Activated naive CD8-positive, alpha-beta T cell treated with anti-CD3 and anti-CD28 coated beads for 36 hours (primary cell): ENCODE data around the gene MYCBP2. TPM values are rescaled to one million over a fixed set of nuclear protein-coding genes. Genes with fewer than 3 reads are reported as not detected.
"Not testable (repeated sequence)": the region's sequence is repeated elsewhere in the genome, so short reads cannot be mapped to it uniquely, and the experiment has no call there.

Source experiments
- DNase-seq: peaks from one replicate; pipeline ENCODE4 v3.0.0; 2021
- H3K27ac Mint-ChIP-seq: one replicate; pipeline ENCODE4 v1.8.0; 2022; ENCODE audit warnings: mild to moderate bottlenecking, moderate library complexity, mixed read lengths
- H3K27me3 Mint-ChIP-seq: one replicate; pipeline ENCODE4 v1.8.0; 2022; ENCODE audit warnings: mild to moderate bottlenecking, mixed read lengths
- H3K36me3 Mint-ChIP-seq: one replicate; pipeline ENCODE4 v1.8.0; 2021; ENCODE audit warnings: mild to moderate bottlenecking, mixed read lengths
- H3K4me1 Mint-ChIP-seq: one replicate; pipeline ENCODE4 v1.8.0; 2021; ENCODE audit warnings: mixed read lengths
- H3K4me3 Mint-ChIP-seq: one replicate; pipeline ENCODE4 v1.8.0; 2022; ENCODE audit warnings: mild to moderate bottlenecking, moderate library complexity, mixed read lengths
- H3K9me3 Mint-ChIP-seq: one replicate; pipeline ENCODE4 v1.8.0; 2022; ENCODE audit warnings: mixed read lengths
- total RNA-seq, 2 experiments: library from RNA; stranded (reverse); gene quantifications; one replicate each; pipeline ENCODE4 v1.2.3, GENCODE V29; 2021

Gene MYCBP2
- total RNA-seq, 2 experiments from 2014 or later = 89.5 to 94.2 TPM

DNA sequence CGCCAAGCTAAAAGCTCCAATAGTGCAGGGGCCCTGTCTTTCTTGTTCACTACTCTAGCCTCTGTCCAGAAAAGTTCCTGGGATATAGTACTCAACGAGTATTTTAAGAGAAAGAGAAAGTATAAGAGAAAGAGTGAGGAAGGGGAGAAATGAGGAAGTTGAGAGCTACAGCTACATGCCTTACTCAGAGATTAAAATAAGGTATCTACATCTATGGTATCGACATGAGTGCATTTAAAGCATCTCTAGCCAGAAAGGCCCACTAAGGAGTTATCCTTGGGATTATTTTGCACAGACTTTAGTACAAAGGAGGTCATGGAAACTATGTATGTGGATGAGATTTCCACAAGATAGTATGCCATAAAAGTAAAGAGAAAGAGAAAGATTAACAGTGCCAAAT, 28.5 kb downstream of the MYCBP2 start:
- H3K9me3 Mint-ChIP-seq = no peaks in the 10 kb centered on the region
- H3K36me3 Mint-ChIP-seq = peaks cover 39% of the 10 kb centered on the region
- peak overlapping the region; percentile 4 for H3K27ac Mint-ChIP-seq
- H3K4me1 Mint-ChIP-seq = peaks cover 54% of the 10 kb centered on the region
- DNase-seq = no peak
- no peak overlapping the region for H3K4me3 Mint-ChIP-seq
- H3K27me3 Mint-ChIP-seq = no peaks in the 10 kb centered on the region

DNA sequence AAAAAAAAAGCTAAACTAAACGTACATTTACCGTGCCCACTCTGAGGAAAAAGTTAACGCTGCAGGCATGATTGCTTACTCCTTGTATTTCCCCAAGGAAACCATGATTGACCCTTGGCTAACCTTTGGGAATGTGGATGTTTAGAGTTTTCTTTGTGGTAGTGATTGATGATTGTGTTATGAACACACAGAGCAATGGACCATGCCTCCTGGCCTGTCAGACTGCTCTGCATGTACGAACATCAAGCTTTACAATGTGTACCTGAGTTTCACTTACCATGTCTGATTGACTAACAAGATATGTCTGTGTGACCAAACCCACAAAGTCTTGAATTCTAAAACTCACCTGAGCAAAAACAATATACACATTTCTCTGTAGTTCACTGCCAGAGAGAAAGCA, 35.1 kb downstream of the MYCBP2 start:
- Mint-ChIP-seq H3K27ac (peak overlapping the region; percentile 84), H3K9me3 (peaks cover 11% of the 10 kb centered on the region), H3K27me3 (no peaks in the 10 kb centered on the region), H3K36me3 (peaks cover 73% of the 10 kb centered on the region), H3K4me3 (no peak overlapping the region), H3K4me1 (peaks cover 45% of the 10 kb centered on the region)
- no peak for DNase-seq

DNA sequence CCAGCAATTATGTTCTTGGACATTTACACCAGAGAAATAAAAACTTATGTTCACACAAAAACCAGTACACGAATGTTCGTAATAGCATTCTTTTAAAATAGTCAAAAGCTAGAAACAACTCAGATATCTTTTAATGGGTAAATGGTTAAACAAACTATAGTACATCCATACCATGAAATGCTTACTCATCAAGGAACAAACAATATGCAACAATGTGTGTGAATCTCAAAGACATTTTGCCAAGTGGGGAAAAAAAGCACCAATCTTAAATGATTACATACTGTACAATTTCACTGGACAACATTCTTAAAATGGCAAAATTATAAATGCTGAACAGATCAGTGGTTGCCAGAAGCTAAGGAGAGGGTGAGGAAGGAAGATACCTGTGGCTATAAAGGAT, 36.6 kb downstream of the MYCBP2 start:
- DNase-seq = no peak
- Mint-ChIP-seq H3K4me1 (peaks cover 43% of the 10 kb centered on the region), H3K27me3 (no peaks in the 10 kb centered on the region), H3K4me3 (no peak overlapping the region), H3K36me3 (peaks cover 75% of the 10 kb centered on the region), H3K27ac (peak overlapping the region; percentile 67), H3K9me3 (peaks cover 11% of the 10 kb centered on the region)

DNA sequence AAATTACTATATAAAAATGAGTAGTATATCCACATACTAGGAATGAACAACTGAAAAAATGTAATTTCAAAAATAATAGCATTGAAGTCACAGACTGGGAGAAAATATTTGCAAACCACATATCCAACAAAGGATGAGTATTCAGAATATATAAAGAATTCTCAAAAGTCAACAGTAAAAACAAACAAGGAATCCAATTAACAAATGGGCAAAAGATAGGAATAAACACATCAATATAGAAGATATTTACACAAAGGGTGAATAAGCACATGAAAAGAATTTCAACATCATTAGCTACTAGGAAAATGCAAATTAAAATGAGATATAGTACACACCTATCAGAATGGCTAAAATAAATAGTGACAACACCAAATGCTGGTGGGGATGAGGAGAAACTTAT, 37.0 kb downstream of the MYCBP2 start:
- Mint-ChIP-seq H3K4me1 (peaks cover 41% of the 10 kb centered on the region), H3K27me3 (no peaks in the 10 kb centered on the region), H3K9me3 (peaks cover 11% of the 10 kb centered on the region), H3K27ac (peak overlapping the region; percentile 63), H3K4me3 (no peak overlapping the region), H3K36me3 (peaks cover 76% of the 10 kb centered on the region)
- DNase-seq = no peak

DNA sequence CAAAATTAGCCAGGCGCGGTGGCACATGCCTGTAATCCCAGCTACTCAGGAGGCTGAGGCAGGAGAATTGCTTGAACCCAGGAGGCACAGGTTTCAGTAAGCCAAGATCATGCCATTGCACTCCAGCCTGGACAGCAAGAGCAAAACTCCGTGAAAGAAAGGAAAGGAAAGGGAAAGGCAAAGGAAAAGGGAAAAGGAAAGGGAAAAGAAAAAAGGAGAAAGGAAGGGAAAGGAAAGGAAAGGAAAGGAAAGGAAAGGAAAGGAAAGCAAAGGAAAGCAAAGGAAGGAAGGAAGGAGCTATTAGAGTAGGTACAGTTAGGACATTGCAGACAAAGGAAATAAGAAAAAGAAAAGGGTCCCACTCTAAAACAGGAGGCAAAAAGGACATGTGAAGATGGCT, 41.3 kb downstream of the MYCBP2 start:
- not testable (repeated sequence) for H3K9me3 Mint-ChIP-seq, H3K4me3 Mint-ChIP-seq, DNase-seq, H3K27me3 Mint-ChIP-seq, H3K27ac Mint-ChIP-seq
- H3K4me1 Mint-ChIP-seq = peaks cover 30% of the 10 kb centered on the region
- peaks cover 62% of the 10 kb centered on the region for H3K36me3 Mint-ChIP-seq

DNA sequence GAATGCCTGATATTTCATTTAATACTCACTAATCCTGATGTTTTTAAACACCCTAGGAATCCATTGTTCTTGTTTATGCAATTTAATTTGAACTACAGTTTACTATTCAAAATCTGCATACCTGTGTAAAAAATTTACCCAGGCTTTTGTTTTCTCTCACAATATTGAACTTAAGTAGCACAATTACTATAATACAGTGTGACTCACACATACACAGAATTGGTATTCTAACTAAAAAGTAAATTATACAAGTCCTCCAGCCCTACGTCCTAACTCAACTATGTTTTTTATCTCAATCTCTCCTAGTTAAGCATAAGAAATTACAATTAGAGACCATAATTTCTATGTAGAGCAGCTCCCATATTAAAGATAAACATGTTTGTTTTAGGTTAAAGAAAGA, 41.8 kb downstream of the MYCBP2 start:
- Mint-ChIP-seq H3K27me3 (no peaks in the 10 kb centered on the region), H3K36me3 (peaks cover 57% of the 10 kb centered on the region), H3K4me3 (no peak overlapping the region), H3K27ac (no peak overlapping the region), H3K4me1 (peaks cover 30% of the 10 kb centered on the region), H3K9me3 (peaks cover 3% of the 10 kb centered on the region)
- no peak for DNase-seq

DNA sequence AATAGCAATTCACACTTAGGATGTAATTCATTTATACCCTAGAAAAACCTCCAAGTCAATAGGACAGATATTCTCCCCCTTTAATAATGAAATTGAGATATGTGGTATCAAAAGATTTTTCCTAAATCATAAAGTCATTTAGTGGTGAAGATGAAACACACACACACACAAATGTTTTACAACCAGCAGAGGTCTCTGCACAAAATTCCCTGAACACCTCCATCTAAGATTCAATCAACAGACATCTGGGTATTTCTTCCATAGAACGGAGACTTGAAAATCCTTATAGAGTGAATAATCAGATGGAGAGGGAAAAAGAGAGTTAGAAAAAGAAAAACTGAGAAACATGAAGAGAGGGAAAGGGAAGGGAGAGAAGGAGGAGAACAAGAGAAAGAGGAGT, 52.8 kb downstream of the MYCBP2 start:
- no peak for DNase-seq
- H3K27ac Mint-ChIP-seq = peak overlapping the region; percentile 5

DNA sequence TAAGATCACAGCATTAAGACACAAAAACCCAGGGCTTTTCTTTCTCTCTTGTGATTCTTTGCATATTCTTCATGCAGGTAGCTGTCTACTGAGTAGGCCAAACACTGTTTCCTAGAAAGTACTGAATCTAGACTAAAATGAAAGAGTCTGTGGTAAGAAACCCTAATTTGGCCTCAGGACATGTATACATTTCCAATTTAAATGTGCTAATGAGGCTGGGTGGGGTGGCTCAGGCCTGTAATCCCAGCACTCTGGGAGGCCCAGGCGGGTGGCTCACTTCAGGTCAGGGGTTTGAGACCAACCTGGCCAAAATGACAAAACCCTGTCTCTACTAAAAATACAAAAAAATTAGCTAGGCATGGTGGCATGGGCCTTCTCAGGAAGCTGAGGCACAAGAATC, 57.8 kb downstream of the MYCBP2 start:
- Mint-ChIP-seq H3K36me3 (peaks cover 23% of the 10 kb centered on the region), H3K9me3 (no peaks in the 10 kb centered on the region), H3K27ac (no peak overlapping the region), H3K4me3 (no peak overlapping the region), H3K4me1 (peaks cover 1% of the 10 kb centered on the region), H3K27me3 (no peaks in the 10 kb centered on the region)
- DNase-seq = no peak

More for the DNA sequence above, 52.8 kb downstream of the MYCBP2 start:
- peaks cover 26% of the 10 kb centered on the region for H3K36me3 Mint-ChIP-seq
- H3K9me3 Mint-ChIP-seq = no peaks in the 10 kb centered on the region
- H3K27me3 Mint-ChIP-seq = no peaks in the 10 kb centered on the region
- peaks cover 21% of the 10 kb centered on the region for H3K4me1 Mint-ChIP-seq
- no peak overlapping the region for H3K4me3 Mint-ChIP-seq

DNA sequence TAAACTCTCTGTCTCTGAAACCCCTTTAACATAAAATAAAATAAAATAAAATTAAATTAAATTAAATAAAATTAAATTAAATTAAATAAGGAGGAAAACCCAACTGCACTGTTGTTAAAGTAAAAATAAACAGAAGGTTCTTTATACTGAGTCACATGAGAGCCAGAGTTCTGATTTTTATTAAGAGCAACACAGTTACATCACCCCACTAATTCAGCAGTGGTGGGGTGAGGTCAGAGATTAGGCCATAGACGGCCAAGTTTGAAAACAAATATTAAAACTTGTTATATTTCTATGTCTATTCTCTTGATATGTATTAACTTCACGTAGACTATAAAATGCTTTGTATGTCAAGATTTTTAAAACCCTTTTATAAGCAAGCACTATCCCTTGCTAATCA, 59.5 kb downstream of the MYCBP2 start:
- Mint-ChIP-seq H3K27me3 (no peaks in the 10 kb centered on the region), H3K27ac (no peak overlapping the region), H3K9me3 (no peaks in the 10 kb centered on the region), H3K4me3 (no peak overlapping the region), H3K4me1 (peaks cover 1% of the 10 kb centered on the region), H3K36me3 (peaks cover 18% of the 10 kb centered on the region)
- no peak for DNase-seq

DNA sequence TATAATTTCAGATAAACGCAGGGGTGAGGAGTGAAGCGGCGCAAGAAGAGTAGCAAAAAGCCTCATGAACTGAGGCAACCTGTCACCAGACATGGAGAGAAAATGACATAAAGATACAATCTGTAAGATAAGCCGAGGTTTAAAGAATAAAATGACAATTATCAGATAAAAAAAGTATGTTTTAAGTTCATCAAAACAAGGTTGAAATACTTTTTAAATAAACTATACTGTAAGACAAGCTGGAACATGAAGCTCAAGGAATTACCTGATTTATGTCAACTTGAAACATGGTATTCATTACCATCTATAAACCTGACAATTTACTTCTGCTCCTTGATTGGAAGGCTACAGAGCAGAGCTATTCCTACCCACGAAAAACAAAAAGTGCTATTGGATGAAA, 61.6 kb downstream of the MYCBP2 start:
- H3K27me3 Mint-ChIP-seq = no peaks in the 10 kb centered on the region
- H3K27ac Mint-ChIP-seq = no peak overlapping the region

DNA sequence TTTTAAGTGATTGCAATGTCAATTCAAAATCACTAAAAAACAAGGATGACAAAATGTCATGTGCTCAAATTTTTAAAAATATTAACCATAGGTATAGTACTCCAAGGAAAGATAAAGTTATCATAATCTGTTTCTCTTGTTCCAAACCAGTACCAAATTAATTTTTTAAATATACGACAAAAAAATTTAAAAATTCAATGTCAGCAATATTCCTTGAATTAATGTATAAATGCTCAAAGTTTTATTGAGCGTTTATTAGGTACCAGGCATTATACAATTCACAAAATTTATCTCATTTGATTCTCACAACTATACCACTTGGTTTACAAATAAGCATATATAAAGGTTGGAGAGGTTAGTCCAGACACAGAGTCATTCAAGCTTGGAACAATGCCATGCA, 64.7 kb downstream of the MYCBP2 start:
- no peak overlapping the region for H3K4me3 Mint-ChIP-seq
- H3K4me1 Mint-ChIP-seq = peaks cover 4% of the 10 kb centered on the region
- H3K27ac Mint-ChIP-seq = no peak overlapping the region
- H3K27me3 Mint-ChIP-seq = no peaks in the 10 kb centered on the region
- DNase-seq = no peak
- H3K36me3 Mint-ChIP-seq = peaks cover 19% of the 10 kb centered on the region
- no peaks in the 10 kb centered on the region for H3K9me3 Mint-ChIP-seq

More for the DNA sequence above, 61.6 kb downstream of the MYCBP2 start:
- Mint-ChIP-seq H3K9me3 (no peaks in the 10 kb centered on the region), H3K4me1 (peaks cover 1% of the 10 kb centered on the region), H3K4me3 (no peak overlapping the region), H3K36me3 (peaks cover 15% of the 10 kb centered on the region)
- no peak for DNase-seq

DNA sequence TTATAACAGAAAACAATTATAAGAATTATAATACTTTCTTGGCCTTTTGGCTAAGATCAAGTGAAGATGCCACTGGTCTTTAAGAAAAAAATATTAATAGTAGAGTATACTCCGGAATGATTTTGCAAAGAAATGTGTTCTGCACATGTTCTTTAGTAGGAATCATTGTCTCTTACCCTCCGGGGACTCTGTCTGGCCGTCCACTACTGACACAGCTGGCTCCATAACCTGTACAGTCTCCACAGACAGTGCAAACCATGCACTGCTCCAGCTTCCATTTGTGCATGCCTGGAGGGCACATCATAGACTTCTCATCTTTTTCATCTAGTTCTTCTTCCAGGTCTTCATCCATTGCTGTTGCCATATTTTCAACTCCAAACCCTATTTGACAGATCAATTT, 75.9 kb downstream of the MYCBP2 start:
- Mint-ChIP-seq H3K9me3 (peaks cover 2% of the 10 kb centered on the region), H3K4me3 (no peak overlapping the region), H3K27ac (no peak overlapping the region), H3K36me3 (peaks cover 44% of the 10 kb centered on the region), H3K27me3 (no peaks in the 10 kb centered on the region), H3K4me1 (peaks cover 11% of the 10 kb centered on the region)
- DNase-seq = no peak

DNA sequence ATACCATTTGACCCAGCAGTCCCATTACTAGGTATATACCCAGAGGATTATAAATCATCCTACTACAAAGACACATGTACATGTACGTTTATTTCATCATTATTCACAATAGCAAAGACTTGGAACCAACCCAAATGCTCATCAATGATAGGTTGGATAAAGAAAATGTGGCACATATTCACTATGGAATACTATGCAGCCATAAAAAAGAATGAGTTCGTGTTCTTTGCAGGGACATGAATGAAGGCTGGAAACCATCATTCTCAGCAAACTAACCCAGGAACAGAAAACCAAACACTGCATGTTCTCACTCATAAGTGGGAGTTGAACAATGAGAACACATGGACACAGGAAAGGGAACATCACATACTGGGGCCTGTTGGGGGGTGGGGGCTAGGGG, 81.7 kb downstream of the MYCBP2 start:
- H3K9me3 Mint-ChIP-seq, H3K27ac Mint-ChIP-seq, H3K4me3 Mint-ChIP-seq, H3K27me3 Mint-ChIP-seq, DNase-seq: not testable (repeated sequence)
- Mint-ChIP-seq H3K36me3 (peaks cover 52% of the 10 kb centered on the region), H3K4me1 (peaks cover 17% of the 10 kb centered on the region)

DNA sequence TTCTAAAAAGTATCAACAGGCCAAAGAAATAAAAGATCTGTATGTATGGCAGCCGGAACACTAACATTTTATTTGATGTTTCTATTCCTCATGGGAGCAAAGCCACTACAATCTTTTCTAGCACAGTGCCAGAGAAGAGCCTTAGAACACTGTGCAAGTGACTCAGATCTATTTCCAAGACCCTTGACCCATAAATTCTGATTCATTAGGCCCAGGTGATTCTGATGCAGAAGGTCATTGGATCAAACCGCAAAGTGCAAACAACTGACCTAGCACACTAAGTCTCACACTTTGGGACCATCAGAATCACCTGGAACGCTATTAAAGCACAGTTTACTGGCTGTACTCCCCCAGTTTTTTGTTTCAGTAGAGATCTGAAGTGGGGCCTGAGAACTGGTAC, 87.6 kb downstream of the MYCBP2 start:
- H3K4me3 Mint-ChIP-seq = no peak overlapping the region

DNA sequence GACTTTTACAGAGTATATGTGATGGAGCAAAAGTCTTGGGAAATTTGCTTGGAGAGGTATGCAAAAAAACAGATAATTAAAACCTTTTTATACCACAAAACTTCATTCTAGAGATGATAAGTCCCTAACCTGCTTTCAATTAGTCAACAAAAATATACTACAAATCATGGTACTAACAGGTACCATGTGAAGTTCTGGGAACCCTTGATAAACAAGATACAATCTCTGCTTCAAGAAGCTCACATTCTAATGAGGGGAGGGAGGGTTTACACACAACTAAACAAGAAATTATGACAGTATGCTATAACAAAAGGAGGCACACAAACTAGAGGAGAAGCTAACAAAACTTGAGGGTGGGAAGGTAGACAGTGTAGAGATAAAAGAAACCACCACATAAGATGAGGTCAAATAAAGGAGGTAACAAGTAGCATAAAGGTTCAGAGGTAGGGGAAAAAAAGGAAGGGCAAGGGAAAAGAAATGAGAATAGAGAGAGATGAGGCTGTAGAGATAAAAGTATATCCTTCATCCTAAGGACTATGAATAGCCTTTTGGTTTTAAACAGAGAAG, 91.4 kb downstream of the MYCBP2 start:
- Mint-ChIP-seq H3K27ac (peak overlapping the region; percentile 2), H3K4me1 (peaks cover 19% of the 10 kb centered on the region), H3K27me3 (no peaks in the 10 kb centered on the region), H3K9me3 (no peaks in the 10 kb centered on the region), H3K4me3 (no peak overlapping the region), H3K36me3 (peaks cover 21% of the 10 kb centered on the region)
- DNase-seq = no peak

More for the DNA sequence above, 87.6 kb downstream of the MYCBP2 start:
- peaks cover 7% of the 10 kb centered on the region for H3K4me1 Mint-ChIP-seq
- peaks cover 19% of the 10 kb centered on the region for H3K36me3 Mint-ChIP-seq
- no peak overlapping the region for H3K27ac Mint-ChIP-seq
- no peaks in the 10 kb centered on the region for H3K9me3 Mint-ChIP-seq
- no peaks in the 10 kb centered on the region for H3K27me3 Mint-ChIP-seq
- DNase-seq = no peak

DNA sequence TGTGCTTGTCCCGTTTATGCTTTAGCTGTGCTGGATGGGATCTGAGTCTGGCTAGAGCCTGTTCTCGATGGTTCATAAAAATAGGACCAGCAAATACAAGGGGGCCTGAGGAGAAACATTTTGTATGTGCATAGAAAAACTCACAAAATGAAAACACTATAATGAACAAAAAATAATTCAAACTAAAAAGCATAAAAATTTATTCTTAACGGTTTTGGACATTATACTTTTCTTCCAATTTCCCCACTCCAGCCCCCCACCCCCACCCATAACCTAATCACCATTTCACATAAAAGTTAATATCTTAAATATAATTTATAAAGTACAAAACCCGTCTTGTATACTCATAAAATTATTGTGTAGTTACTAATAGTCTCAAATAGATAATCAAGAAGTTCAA, 93.7 kb downstream of the MYCBP2 start:
- H3K4me1 Mint-ChIP-seq = peaks cover 21% of the 10 kb centered on the region
- peaks cover 23% of the 10 kb centered on the region for H3K36me3 Mint-ChIP-seq
- no peak for DNase-seq
- H3K4me3 Mint-ChIP-seq = no peak overlapping the region
- H3K27ac Mint-ChIP-seq = no peak overlapping the region
- no peaks in the 10 kb centered on the region for H3K27me3 Mint-ChIP-seq
- no peaks in the 10 kb centered on the region for H3K9me3 Mint-ChIP-seq
